DMS53 treated with DMSO at 0.1 percent for 48 hours (cell line): ENCODE results near the gene TRNT1.

Source experiments
- DNase-seq: peaks from one replicate; lab custom pipeline; 2025; ENCODE audit not compliant: unreplicated experiment; lab: John Stamatoyannopoulos, UW

The TRNT1 gene

DNA sequence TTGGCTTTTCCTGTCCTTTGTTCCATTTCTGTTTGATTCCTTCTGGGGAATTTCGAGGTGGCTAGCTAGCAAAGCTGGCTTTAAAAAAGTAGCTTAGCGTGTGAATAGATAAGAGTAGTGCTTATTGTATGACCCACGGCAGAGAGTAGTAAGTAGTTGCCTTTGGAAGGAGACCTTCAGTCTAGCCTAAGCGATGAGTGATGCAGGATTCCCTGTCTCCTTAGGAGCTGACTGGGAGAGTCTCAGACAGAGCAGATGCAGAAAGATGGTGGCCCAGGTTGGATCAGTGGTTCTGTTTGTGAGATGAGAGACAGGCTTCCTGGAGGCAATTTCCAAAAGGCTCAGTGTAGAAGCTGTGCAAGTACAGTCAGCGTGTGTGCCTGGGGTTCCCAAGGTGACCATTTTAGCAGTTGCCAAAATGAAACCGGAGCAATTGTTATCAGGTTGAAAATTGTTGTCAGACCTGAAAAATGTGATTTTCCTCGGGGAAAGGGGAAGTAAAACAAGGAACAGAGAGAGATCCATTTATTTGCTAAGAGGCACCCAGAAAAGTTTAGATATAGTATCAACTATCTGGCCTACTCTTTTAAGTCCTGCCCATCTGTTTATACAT lies 15.9 kb upstream of the TRNT1 start:
- DNase-seq = no peak

DNA sequence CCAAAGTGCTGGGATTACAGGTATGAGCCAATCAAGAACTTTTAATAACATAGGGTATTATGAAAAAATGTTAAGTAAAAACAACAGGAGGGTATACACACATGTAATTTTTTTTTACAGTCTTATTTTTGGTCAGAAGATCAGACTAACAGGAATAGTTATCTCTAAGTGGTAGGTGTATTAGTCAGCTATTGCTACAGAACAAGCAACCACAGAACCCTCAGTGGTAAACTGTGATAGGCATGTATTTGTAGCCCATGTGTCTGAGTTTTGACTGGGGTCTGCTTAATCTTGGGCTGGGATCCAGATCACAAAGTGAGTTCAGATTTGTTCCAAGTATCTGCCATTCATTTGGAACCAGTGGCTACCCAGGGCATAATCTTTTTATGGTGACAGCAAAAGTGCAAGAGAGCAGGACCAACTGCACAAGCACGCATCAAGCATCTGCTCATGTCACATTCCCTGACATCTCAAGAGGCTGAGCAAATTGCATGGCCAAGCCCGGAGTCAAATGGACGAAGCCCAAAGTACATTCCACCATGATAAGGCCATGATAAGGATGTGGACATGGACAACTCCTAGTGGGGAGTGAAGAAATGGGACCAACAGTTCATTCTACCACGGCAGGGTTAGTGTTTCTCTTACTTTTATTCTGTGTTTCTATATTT lies 13.6 kb upstream of the TRNT1 start:
- DNase-seq = no peak

DNA sequence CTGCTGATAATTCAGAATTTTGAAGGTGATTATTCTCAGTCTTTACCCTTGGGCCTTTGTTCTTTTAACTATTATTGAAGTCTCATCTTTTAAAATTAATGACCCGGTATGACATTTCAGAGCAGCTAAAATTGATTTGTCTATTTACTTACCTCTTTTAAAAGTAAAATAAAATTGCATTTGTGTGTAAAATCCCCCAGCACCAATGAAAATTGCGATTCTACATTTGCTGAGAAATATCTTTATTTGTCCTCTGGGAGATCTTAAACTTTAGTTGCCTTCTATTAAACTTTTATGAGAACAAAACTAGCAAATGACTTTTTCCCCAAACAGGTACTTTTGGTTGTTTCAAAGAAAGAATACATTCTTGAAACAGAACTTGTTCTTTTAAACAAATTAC lies 9.1 kb upstream of the TRNT1 start:
- DNase-seq = no peak

DNA sequence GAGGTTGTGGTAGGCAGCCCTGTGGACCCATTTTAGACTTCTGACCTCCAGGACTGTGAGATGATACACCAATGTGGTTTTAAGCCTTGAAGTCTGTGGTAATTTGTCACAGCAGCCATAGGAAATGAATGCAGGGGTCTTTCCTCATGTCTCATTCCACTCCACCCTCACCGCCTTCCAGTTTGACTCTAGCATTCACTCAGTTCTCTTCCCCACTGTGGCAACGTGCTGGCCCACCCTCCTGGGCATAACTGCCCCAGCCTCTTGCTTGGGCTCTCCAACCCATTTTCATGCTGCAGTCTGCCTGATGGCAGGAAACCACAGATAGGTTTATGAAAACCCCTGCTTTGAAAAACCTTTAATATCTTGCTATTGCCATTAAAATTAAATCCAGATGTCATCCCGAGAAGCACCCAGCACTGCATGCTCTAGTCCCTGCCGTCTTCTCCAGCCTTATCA lies 7.3 kb upstream of the TRNT1 start:
- DNase-seq = no peak

DNA sequence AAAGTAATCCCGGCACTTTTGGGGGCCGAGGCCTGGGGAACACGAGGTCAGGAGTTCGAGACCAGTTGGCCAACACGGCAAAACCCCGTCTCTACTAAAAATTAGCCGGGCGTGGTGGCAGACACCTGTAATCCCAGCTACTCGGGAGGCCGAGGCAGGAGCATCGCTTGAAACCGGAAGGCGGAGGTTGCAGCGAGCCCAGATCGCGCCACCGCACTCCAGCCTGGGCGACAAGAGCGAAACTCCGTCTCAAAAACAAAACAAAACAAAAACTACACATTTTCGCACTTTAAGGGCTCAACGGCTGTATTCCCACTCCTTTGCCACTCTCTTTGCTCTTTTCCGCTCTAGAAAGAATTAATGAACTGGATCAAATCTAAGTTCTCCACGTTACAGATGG lies 763 bp upstream of the TRNT1 start:
- DNase-seq = no peak

DNA sequence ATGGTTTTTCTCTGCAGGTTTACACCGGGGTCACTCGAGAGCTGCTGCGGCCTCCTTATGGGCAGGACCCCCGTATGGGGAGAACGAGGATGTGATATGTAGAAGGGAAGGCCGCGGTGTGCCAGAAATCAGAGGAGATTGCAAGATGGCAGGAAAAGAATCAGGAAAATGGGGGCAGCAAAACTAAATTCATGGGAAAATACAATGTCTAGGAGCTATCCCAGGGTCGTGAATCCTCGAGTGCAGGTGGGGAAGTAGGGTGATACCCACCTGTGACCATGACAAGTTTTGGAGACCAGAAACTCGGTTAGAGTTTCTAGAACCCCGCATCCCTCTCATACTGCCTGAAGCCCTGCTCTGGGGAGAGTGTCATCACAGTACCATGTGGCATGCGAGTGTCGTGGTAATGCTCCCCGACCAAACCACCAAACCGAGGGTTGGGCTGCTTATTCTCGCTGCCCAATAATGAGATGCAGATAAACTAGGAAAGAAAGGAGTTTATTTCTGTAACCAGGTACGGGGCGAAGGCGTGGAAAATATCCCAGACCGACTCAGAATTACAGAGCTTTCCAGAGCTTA lies 781 bp downstream of the TRNT1 start:
- DNase-seq = no peak

DNA sequence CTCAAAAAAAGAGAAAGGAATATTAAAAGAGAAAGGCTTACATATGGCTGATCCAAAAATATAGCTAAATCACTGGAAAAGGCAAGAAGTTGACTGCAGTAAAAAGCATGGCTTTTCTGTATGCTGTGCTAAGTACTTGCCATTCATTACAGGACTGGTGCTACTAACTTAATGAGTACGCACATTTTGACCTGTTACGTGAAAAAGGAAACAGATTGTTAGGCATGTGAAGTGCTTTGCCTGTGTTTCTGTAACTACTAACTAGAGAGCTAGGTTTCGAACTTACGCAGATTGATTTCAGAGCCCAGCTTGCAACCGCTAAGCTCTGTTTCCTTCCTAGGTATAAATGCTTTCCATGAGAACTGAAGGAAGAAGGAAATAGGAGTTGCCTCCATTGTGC lies 2.8 kb downstream of the TRNT1 start:
- no peak for DNase-seq

DNA sequence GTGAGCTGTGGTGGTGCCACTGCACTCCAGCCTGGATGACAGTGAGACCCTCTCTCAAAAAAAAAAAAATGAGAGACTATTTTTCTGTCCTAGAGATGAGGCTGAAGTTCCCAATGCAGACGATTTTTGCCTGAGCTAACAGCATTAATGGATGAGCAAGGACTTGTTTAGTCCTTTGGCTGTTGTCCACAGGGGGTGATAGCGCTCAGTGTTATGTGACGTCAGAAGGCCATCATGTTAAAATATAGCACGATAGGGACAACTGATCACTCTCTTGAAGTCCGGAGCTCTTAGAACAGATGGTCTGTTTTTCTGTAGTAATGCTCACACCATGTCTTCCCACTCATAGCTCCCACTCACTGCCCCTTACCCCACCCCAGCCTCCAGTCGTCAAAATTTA lies 6.8 kb downstream of the TRNT1 start:
- no peak for DNase-seq

DNA sequence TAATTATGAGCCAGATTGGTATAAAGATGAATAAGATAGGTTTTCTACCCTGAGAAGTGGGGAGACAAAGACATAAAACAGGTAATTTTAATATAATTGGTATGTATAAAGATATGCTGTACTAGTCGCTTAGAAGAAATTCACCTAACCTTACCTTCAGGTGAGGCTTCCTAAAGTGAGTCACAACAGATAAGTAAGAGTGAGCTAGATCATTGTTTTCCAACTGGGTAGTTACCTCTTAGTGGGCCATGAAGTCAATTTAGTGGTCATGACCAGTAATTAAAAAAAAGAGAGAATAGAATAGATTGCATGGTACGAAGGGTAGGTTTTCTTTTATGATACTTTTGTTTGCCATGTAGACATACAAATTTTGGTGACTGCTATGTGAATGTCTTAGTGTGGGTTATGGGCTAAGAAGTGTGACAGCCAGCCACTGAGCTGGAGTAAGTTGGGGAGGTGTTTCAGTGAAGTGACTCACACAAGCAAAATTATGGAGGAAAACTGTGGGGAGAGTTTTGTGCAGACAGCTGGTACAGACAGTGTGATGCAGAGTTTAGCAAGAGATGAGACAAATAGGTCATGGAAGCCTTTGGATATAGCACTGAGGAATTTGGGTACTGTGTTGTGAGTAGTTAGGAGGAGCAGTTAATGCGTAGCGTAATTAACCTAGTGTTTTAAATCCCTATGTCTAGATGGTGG lies 8.2 kb downstream of the TRNT1 start:
- no peak for DNase-seq

DNA sequence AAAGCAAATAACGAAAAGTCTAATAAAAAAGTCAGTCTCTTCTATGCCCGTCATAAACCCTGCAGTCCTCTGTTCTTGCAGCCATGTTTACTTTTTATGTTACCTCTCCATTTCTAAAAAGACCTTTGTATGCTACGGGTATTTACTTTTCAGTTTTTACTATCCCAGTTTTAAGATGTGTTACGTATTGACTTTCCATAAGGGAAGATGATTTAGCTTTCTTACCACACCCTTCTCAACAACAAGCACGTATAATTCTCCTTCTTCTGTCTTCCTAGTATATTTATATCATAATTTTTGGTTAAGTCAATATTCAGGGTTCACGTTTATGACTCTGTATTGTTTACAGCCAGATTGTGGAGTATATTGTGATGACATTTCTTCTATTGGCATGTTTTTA lies 10.8 kb downstream of the TRNT1 start:
- DNase-seq = no peak

DNA sequence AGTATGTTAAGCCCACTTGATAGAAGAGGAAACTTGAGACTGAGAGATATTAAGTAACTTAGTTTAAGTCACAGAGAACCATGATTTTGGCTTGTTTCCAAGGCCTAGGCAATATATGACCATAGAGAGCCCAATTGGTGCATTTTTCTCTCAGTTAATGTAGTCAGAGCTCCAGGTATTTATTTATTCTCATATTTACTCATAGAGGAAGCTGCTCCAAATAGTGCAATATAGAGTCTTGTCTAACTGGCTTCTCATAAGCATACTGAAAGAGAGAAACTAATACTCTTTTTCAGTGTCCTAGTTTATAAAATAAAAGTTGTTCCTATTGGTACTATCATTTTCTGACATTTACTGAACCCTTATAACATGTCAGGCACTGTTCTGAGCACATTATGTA lies 15.2 kb downstream of the TRNT1 start:
- no peak for DNase-seq

DNA sequence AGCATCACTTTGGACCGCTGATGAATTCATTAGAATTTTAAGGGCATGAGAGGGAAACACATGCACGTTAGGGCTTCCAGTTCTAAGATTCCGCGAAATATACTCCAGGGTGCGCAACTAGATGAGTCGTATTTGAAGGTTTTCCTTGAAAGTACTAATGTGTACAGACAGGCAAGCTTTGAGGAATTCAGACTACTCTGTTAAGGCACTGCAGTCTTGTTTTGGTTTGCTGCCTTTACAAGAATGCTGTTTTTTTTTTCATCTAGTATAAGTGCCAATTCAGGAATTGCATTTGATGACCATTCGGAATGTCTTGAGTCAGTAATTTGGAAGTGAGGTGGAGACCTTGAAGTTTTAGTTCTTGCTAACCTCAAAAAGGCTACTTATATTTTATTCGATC lies 19.1 kb downstream of the TRNT1 start:
- no peak for DNase-seq

DNA sequence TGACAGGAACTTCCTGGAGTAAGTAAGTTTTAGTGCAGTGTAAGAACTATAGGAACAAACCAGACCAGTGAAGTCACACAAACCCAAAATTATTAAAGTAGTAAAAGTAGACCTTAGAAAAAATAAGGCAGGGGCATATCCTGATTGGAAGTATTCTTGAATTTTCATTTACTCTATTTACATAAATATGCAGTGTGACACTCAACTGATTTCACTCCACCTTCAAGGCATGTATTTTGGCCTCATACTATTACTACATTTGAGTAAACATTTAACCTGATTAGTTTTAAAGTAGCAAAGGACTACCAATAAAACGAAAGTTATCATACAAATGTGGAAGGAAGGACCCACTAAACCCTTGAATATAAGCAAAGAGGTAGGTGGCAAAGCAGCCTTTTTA lies 22.8 kb downstream of the TRNT1 start:
- no peak for DNase-seq

DNA sequence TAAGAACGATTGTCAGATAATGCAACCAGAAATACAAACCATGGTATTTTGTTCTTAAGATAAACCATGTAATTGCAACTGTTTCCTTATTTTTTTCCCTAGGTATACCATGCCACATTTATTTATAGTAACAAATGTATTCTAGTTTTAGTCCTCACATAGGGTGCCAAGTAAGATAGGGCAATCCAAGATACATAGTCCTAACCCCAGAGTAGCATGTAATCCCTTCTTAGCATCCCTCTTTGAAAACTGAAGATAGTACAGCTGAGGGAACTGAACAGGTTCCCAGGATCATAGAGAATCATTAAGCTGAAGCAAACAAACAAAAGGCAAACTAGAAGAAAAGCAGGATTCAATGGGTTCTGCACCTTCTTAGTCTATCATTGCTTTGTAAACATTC lies 24.8 kb downstream of the TRNT1 start:
- DNase-seq = no peak

DNA sequence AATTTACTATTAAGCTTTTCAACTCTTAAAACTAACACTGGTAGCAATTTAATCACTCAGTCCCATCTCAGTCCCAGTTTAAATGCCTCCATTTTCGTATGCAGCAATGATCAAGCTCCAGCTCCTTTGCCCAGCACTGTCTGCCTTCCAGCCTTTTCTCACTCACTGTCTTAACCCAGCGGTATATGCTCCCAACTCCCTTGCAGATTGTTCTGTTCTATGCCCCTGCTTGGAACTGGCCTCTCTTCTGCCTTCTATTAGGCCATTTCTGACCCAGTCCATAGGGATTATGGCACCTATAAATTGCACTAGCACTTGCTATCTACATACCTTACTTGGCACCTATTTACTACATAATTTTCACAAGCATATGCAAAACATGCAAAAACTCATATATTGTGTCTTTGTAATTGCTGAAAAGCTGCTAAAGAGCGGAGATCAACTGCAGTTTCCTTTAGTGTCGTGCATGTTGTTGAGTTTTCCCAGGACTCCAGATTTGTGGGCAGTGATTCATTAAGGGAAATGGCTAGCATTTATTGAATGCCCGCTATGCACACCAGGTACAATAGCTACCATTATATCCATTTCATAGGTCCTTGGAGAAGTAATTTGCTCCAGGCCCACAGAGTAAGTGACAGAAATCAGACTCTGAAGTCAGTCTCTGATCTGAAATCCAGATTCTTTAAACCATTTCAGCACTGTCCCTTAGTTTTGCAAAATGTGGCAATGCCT lies 28.3 kb downstream of the TRNT1 start:
- no peak for DNase-seq

DNA sequence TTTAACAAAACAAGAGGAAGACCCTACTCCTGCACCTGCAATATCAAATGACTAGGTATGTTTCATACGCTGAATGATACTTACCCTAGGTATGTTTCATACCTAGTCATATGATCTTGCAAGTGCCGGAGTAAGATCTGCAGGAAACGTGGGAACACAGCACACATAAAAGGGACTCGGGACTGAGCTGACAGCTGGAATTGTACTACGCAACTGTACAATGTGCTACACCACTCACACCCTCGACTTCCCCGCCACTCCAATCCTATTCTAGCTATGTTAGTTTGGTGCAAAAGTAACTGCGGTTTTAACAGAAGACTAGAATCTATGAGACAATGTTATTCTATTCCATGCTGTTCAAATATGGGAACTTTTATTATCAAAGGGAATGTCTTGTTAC lies 30.7 kb downstream of the TRNT1 start:
- DNase-seq = no peak

DNA sequence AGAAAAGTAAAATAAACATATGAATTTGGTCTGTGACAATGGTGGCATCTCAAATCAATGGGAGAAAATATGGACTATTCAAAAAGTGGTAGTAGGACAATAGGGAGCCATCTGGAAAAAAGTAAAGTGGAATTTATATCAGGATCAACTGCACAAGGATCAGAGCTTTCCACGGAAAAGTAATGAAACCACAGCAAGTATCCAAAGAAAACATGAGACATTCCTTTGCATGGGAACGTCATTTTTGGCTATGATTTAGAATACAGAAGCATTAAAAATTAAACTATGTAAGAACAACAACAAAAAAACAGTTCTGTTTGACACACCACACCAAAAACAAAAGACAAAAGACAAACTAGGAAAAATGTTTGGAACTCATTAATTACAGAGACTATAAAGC lies 34.1 kb downstream of the TRNT1 start:
- DNase-seq = no peak

DNA sequence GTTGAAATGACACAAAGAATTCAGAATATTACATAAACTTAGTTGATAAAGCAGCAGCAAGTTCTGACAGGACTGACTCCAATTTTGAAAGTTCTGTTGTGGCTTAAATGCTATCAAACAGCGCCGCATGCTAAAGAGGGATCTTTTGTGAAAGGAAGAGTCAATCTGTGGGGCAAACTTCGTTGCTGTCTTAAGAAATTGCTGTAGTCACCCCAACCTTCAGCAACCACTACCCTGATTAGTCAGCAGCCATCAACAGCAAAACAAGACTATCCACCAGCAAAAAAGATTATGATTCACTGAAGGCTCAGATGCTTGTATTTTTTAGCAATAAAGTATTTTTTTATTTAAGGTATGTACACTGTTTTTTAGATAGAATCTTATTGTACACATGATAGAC lies 38.5 kb downstream of the TRNT1 start:
- no peak for DNase-seq

DNA sequence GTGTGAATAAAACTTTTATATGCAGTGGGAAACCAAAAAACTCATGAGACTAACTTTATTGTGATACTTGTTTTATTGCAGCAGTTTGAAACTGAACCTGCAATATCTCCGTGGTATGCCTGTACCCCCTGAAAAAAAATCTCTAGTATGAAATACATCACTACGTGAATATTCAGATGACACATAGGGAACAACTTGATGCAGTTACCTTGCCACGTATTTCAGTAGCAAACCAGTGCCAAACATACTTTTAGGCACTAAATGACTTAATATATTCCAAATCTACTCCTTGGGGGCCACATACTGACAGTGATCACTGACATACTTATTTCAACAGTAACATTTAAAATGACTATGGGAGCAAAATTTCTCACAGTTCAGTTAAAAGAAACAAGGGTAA lies 38.9 kb downstream of the TRNT1 start:
- no peak for DNase-seq

DNA sequence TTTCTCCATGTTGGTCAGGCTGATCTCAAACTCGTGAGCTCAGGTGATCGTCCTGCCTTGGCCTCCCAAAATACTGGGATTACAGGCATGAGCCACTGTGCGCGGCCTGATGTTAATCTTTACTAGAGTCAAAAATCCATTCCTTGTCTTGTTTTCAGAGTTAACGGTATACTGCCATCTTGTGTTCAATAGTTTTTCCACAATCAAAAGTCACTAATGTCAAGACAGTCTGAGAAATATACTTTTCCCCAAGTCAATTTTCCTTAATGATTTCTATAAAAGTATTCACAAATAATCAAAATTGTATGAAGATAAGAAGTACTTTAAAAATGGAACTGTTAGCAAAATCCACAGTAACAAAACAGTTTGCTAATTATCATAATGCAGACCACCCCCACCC lies 44.3 kb downstream of the TRNT1 start:
- DNase-seq = no peak

DNA sequence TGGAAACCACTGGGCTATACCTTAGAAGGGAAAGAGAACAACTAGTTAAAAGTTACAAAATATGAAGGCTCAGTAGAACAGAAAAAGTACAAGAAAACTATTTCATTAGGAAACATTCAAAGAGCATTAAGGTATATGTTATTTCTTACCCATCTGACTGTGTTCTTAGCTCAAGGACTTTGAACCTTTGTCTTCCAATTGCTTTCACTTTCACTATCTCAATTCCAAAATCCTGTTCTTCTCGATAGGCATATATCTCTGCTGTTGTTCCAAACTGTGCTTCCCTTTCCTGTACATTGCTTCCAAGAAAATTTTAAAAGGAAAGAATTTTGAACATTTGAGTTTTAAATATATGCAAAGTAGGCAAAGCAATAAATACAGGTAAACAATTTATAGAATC lies 45.9 kb downstream of the TRNT1 start:
- no peak for DNase-seq
